ENCODE results near the gene DPYD.

DPYD gene

DNA sequence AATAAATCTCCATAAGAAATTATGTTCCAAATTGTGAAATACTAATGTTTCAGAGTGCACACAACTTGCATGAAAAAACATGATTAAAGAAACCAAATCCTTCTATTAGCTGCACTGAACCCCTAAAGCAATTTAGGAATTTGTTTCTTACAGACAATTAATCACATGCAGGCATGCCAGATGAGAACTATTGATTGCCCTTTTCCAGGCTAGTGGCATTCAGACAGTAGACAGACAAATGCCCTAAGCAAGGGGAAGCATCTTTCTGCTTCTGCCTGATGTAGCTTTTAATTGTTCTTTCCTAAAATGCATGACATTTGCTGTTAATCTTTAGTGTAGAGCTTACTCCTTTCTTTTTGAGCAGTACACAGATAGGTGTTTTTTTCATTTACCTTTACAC, 229.5 kb downstream of the DPYD start:
- no peak for DNase-seq (ENCODE audit: low spot score)
- in situ Hi-C loops (cut with MboI; ENCODE audit: low pct_unique_long_range_greater_than_20kb, low sequenced_read_pairs, unreplicated experiment), result no loop called here
- no peak for TF ChIP-seq CTCF (IDR thresholded peaks at IDR 0.05; ENCODE audit: extremely low read depth, insufficient read depth, missing control alignments)

GRCh38 chr1:97685360-97685759, 235.5 kb downstream of the DPYD start:
- in situ Hi-C loops (cut with MboI; ENCODE audit: low pct_unique_long_range_greater_than_20kb, low sequenced_read_pairs, unreplicated experiment), result no loop called here
- TF ChIP-seq CTCF (IDR thresholded peaks at IDR 0.05; ENCODE audit: extremely low read depth, insufficient read depth, missing control alignments), result no peak
- no peak for DNase-seq (ENCODE audit: low spot score)

GRCh38 chr1:97680894-97681293, 239.9 kb downstream of the DPYD start:
- TF ChIP-seq CTCF (IDR thresholded peaks at IDR 0.05; ENCODE audit: extremely low read depth, insufficient read depth, missing control alignments), result no peak
- DNase-seq (ENCODE audit: low spot score), result no peak
- in situ Hi-C loops (cut with MboI; ENCODE audit: low pct_unique_long_range_greater_than_20kb, low sequenced_read_pairs, unreplicated experiment), result no loop called here

- in situ Hi-C loops (cut with MboI; ENCODE audit: low pct_unique_long_range_greater_than_20kb, low sequenced_read_pairs, unreplicated experiment), result no loop called here
- no peak for DNase-seq (ENCODE audit: low spot score)
- TF ChIP-seq CTCF (IDR thresholded peaks at IDR 0.05; ENCODE audit: extremely low read depth, insufficient read depth, missing control alignments), result no peak
These were observed 240.4 kb downstream of the DPYD start for GRCh38 chr1:97680470-97680869.

GRCh38 chr1:97677702-97678101, 243.1 kb downstream of the DPYD start:
- no peak for DNase-seq (ENCODE audit: low spot score)
- in situ Hi-C loops (cut with MboI; ENCODE audit: low pct_unique_long_range_greater_than_20kb, low sequenced_read_pairs, unreplicated experiment), result no loop called here
- TF ChIP-seq CTCF (IDR thresholded peaks at IDR 0.05; ENCODE audit: extremely low read depth, insufficient read depth, missing control alignments), result no peak

DNA sequence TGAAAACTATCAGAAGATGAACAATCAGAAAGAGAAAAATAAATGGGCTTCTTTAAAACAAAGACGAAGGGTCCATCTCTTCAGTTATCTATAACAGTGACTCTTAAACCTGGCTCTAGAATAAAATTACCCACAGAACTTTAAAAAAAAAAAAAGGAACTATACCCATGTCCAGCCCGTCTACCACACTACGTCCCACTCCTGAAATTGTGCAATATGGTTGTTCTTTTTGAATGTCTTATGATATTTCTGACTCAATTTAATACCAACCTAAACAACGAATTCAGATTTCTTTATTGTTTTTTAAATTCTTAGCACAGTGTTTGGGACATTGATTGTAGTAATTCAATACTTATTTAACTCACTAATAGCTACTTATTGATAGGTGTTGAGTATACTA, 246.3 kb downstream of the DPYD start:
- in situ Hi-C loops (cut with MboI; ENCODE audit: low pct_unique_long_range_greater_than_20kb, low sequenced_read_pairs, unreplicated experiment), result no loop called here
- no peak for TF ChIP-seq CTCF (IDR thresholded peaks at IDR 0.05; ENCODE audit: extremely low read depth, insufficient read depth, missing control alignments)

GRCh38 chr1:97668945-97669344, 251.9 kb downstream of the DPYD start:
- in situ Hi-C loops (cut with MboI; ENCODE audit: low pct_unique_long_range_greater_than_20kb, low sequenced_read_pairs, unreplicated experiment), result no loop called here
- no peak for TF ChIP-seq CTCF (IDR thresholded peaks at IDR 0.05; ENCODE audit: extremely low read depth, insufficient read depth, missing control alignments)
- DNase-seq (ENCODE audit: low spot score), result no peak

More for the DNA sequence above, 246.3 kb downstream of the DPYD start:
- DNase-seq (ENCODE audit: low spot score), result no peak

Data from GM13977 (cell line).